Keratinocyte (primary cell): Measurements from ENCODE around the gene CHCHD1.

Experiments
- EZH2 ChIP-seq: IDR thresholded peaks from one replicate; pipeline ENCODE4 v1.6.1; 2012; ENCODE audit warnings: inconsistent platforms, mild to moderate bottlenecking, low read length, moderate library complexity
- TF ChIP-seq, protein P1 (sequence below), 3 experiments: IDR thresholded peaks in 1 of 3; conservative IDR thresholded peaks in 1 of 3; optimal IDR thresholded peaks in 1 of 3; 2 replicates in 2 of 3; 3 replicates in 1 of 3; pipeline versions ENCODE3 to v1.5.1; 2011; ENCODE audit warnings: low read length in 3 of 3, mild to moderate bottlenecking in 3 of 3, moderate library complexity in 2 of 3, control low read depth in 1 of 3, inconsistent platforms in 1 of 3; ENCODE audit not compliant: insufficient read depth in 2 of 3; ENCODE audit errors: extremely low read depth in 1 of 3

DNA sequence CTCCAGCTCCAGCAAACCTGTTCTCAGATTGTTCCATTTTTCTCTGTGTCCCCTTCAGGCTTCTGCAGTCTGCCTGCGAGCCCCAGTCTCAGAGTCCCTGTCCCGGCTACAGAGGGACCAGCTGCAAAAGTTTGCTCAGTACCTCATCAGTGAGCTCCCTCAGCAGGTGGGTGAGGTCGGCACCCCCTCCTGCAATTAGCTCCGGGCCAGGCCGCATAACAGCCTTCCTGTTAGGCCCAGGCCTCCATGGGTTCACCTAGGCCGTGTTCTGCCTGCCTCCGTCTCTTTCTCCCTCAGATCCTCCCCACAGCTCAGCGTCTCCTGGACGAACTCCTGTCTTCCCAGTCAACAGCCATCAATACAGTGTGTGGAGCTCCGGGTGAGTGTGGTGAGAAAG, 7.8 kb downstream of the CHCHD1 start:
- TF ChIP-seq, protein P1, sequence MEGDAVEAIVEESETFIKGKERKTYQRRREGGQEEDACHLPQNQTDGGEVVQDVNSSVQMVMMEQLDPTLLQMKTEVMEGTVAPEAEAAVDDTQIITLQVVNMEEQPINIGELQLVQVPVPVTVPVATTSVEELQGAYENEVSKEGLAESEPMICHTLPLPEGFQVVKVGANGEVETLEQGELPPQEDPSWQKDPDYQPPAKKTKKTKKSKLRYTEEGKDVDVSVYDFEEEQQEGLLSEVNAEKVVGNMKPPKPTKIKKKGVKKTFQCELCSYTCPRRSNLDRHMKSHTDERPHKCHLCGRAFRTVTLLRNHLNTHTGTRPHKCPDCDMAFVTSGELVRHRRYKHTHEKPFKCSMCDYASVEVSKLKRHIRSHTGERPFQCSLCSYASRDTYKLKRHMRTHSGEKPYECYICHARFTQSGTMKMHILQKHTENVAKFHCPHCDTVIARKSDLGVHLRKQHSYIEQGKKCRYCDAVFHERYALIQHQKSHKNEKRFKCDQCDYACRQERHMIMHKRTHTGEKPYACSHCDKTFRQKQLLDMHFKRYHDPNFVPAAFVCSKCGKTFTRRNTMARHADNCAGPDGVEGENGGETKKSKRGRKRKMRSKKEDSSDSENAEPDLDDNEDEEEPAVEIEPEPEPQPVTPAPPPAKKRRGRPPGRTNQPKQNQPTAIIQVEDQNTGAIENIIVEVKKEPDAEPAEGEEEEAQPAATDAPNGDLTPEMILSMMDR (optimal IDR thresholded peaks at IDR 0.05 in 1 of 3, IDR thresholded peaks at IDR 0.05 in 1 of 3, conservative IDR thresholded peaks at IDR 0.05 in 1 of 3; ENCODE audit: extremely low read depth in 1 of 3, insufficient read depth in 2 of 3, low read length in 3 of 3) = no peak
- no peak for TF ChIP-seq EZH2
